Lower leg skin (tissue), 3 donors: ENCODE measurements around the gene AKIRIN2.

Experiments used
- POLR2A ChIP-seq, 2 donors: fragments of 450-650 bp; IDR thresholded peaks; one replicate each; pipeline ENCODE4 v1.6.1; 2016 to 2017; ENCODE audit warnings: antibody characterized with exemption in 2 of 2, mild to moderate bottlenecking in 1 of 2, moderate library complexity in 1 of 2
- TF ChIP-seq, protein P1 (sequence below), 3 donors: fragments of 450-650 bp; IDR thresholded peaks; one replicate each; pipeline ENCODE4 v1.5.1; 2016; ENCODE audit warnings: antibody characterized with exemption in 3 of 3, mild to moderate bottlenecking in 3 of 3, moderate library complexity in 2 of 3

DNA sequence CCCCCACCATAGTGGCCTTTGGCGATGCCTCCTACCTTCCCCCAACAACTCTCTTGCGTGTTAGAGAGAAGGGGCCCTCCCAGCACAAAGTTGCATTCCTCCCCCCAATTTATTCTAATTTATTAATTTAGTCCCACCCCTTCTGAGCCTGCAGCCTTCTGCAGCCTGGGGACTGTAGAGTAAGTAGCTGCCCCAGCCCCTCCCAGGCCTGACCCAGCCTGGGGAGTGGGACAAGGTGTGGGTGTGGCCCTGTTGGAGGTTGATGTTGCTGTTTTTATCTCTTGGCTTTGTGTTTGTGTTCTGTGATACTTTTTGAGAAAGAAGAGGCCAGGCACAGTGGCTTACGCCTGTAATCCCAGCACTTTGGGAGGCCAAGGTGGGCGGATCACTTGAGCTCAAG, 62.7 kb downstream of the AKIRIN2 start:
- TF ChIP-seq POLR2A (IDR thresholded peaks at IDR 0.05): no peak
- TF ChIP-seq, protein P1, sequence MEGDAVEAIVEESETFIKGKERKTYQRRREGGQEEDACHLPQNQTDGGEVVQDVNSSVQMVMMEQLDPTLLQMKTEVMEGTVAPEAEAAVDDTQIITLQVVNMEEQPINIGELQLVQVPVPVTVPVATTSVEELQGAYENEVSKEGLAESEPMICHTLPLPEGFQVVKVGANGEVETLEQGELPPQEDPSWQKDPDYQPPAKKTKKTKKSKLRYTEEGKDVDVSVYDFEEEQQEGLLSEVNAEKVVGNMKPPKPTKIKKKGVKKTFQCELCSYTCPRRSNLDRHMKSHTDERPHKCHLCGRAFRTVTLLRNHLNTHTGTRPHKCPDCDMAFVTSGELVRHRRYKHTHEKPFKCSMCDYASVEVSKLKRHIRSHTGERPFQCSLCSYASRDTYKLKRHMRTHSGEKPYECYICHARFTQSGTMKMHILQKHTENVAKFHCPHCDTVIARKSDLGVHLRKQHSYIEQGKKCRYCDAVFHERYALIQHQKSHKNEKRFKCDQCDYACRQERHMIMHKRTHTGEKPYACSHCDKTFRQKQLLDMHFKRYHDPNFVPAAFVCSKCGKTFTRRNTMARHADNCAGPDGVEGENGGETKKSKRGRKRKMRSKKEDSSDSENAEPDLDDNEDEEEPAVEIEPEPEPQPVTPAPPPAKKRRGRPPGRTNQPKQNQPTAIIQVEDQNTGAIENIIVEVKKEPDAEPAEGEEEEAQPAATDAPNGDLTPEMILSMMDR (IDR thresholded peaks at IDR 0.05): no peak
